LNCAP (cell line): ENCODE results near the gene KCNK6.

Source experiments
- CTCF ChIP-seq: fragments of 450-650 bp; IDR thresholded peaks from 2 replicates; pipeline ENCODE4 v1.5.1; 2017; ENCODE audit warnings: mild to moderate bottlenecking

The KCNK6 gene

GRCh38 chr19:38318660-38319059, 985 bp upstream of the KCNK6 start:
- no peak for TF ChIP-seq CTCF

- no peak for TF ChIP-seq CTCF
These were observed 1.3 kb downstream of the KCNK6 start for GRCh38 chr19:38320969-38321339.

GRCh38 chr19:38321646-38322196, 2.1 kb downstream of the KCNK6 start:
- TF ChIP-seq CTCF = no peak

- TF ChIP-seq CTCF = no peak
These were observed 3.6 kb downstream of the KCNK6 start for GRCh38 chr19:38323291-38323690.

GRCh38 chr19:38324431-38324830, 4.8 kb downstream of the KCNK6 start:
- no peak for TF ChIP-seq CTCF

GRCh38 chr19:38326591-38326990, 6.9 kb downstream of the KCNK6 start:
- TF ChIP-seq CTCF = no peak

GRCh38 chr19:38329651-38330050, 10.0 kb downstream of the KCNK6 start:
- no peak for TF ChIP-seq CTCF

- TF ChIP-seq CTCF = no peak
These were observed 12.1 kb downstream of the KCNK6 start for GRCh38 chr19:38331728-38332127.
